Nucleus accumbens (tissue), 56 donors: ENCODE measurements around the gene RCOR1.
A peak's percentile ranks its signal among the peaks of the same experiment; 100 is the strongest.
"Not testable (repeated sequence)": the region's sequence is repeated elsewhere in the genome, so short reads cannot be mapped to it uniquely, and the experiment has no call there.

Source experiments
- DNase-seq, 56 donors: peaks; one replicate each; lab custom pipeline; 2025; lab: John Stamatoyannopoulos, UW

Gene RCOR1

DNA sequence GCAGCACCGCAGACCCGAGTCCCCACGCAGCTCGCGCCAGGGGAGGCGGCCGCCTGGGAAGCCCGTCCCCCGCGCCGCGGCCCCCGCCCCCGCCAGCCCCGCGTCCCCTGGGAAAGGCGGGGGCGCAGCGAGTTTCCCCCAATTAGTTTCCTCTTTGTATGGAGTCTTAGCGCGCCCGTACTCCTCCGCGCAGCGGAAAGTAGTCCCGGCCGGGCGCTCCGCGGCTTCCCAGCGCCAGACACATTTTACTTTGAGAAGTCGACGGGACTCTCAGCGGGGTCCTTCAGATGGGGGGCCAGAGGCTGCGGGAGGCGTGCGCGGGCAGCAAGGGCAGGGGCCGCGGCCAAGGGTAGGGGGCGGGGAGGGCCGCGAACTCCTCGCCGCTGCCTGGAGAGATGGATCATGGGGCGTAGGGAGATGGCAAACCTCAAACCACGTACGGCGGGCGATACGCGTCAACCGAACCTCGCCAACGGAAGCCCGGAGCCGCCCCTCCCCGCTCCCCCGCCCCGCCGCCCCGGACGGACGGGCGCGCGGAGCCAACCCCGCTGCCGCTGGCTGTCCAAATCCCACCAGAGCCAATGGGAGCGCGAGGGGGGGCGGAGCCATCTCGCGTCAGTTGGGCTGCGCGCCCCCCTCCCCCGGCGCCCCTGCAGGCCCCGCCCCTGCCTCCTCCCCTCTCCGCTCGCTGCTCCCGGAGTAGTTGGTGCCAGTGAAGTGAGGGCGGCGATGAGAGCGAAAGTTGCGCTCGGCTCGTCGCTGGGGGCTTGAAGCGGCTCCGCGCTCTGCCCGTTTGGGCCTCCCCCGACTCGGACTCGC, at the start of gene RCOR1:
TSS of gene RCOR1 (plus strand) at position 706 of the 819 bp plus-strand sequence. CDS start 238 bp downstream, outside the sequence.
- DNase-seq = peak; percentile 81 to 99 (median 97)

DNA sequence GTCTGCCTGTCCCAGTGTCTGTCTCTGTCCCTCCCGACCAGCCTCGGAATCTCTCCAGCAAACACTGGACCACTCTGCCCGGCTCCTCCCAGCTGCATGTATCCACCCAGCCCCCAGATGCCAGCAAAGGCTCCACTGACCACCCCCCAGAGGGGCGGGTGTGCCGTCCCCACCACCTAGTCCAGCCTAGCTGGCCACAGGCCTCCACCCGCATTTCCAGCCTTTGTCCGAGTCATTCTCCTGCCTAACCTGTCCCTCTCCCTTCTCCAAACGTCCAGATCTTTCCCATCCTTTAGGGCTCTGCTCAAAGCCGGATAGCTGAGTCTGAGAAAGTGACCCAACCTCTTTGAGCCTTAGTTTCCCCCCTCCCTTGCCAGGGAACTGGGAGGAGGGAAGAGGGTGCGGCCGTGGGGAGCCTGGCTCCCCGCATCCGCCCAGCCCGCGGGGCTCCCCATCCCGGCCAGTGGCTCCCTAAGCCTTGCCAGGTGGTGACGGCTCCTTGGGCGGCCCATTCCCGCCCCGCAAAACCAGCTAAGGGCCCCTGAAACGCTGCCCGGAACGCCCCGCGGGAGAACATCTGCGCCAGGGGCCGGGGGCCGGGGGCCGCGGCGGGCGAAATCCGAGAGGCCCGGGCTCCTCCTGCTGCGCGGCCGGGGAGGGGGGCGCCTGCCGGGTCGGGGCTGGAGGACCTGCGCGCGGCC, 48.3 kb upstream of the RCOR1 start:
- no peak for DNase-seq

DNA sequence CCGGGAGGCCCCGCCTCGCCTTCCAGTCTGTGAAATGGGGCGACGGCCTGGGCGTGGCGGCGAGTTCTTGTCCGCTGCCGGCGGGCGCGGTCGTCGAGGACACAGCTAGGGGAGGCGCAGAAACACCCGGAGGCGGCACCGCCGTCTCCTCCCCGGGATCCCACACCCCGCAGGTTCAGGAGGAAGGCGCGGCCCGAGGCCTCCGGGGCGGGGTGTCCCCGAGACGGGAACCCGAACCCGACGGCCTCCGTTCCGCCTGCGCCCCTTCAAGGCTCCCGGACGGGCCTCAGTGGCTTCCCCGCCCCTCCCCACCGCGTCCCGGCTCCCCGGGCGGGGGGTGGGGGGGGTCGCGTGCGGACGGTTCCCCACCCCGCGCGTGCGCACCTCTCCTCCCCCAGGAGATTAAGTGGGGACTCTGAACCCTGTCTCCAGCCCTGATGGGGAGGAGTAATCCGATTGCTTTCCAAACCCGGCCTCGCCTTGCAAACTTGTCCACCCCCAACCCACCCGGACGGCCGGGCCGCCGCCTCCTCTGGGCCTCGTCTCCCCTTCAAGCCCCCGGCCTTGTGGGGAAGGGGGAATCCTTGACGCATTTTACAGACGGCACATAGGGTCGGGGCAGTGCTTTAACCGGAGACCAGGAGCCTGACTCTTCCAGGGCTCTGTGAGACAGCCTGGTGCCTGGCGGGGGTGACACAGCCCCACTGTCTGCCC, 47.5 kb upstream of the RCOR1 start:
- DNase-seq = no peak

DNA sequence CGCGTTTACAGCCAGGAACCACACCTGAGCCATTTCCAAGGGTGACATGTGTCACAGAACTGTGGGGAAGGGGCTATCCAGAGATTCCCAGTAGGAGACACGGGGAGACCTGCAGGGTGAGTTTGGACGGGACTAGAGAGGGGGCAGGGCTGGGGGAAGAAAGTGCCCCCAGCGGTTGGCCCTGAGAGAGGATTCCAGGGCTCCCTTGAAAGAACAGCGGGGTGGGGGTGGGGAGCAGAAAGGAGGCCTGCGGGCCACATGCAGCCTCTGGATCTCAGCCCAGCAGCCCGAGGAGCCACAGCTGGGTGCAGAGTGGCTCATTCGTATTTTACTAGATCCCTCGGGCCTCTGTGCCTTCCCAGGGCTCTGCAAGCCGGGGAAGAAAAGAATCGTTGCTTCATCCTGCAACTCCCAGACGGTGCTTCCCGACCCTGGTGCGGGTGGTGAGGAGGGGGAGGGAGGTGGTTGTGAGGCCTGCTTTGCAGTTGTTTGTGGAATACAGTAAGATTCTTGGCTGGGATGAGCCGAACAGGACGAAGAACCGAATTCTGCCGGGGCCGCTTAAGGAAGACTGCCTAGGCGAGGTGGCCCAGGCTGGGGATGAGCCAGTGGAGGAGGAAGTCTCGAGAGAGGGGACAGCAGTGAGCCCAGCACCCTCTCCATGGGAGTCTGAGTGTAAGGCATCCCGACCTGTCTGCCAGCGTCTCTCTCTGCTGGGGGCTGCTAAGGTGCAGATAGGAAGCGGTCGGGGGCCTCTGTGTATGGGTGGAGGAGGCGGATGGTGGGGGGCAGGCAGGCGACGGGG, 46.8 kb upstream of the RCOR1 start:
- DNase-seq = peak in 2 of 56 donors; percentile 10 to 22

DNA sequence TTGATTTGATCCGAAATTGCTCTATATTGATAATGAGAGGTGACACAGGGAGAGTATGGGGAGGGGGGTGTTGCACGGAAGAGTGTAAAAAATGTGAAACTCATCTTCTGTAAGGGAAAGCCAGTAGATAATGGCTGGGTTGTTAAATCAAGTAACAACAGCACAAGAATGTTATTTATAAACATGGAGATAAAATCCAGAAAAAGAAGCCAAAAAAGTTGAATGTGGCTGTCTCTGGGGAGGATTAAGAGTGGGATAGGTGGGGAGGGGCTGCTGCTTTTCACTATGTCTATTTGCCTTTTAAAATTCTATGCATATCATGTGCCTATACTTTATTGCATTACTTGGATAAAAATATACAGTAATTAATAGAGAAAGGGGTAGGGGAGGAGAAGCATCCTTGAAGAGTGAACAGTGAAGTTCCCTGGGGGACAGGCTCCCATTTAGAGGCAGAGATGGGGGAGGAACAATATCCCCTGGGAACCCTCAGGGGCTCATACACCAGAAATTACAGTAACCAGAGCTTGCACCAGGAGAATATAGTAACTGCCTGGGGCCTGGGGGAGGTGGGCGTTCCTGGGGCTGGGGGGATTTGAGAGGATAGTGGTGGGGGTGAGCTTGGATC, 43.7 kb upstream of the RCOR1 start:
- no peak for DNase-seq

DNA sequence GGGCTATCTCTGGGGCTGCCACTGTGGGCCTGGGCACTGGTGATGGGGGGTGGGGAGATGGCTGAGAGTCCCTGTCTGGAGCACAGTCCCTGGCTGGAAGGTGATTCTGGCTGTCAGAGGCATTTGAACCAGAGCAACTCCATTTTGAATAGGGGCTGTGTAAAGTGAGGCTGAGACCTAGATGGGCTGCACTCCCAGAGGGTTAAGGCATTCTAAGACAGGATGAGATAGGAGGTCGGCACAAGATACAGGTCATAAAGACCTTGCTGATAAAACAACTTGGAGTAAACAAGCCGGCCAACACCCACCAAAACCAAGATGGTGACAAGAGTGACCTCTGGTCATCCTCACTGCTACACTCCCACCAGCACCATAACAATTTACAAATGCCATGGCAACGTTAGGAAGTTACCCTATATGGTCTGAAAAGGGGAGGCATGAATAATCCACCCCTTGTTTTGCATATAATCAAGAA, 41.5 kb upstream of the RCOR1 start:
- not testable (repeated sequence) for DNase-seq

DNA sequence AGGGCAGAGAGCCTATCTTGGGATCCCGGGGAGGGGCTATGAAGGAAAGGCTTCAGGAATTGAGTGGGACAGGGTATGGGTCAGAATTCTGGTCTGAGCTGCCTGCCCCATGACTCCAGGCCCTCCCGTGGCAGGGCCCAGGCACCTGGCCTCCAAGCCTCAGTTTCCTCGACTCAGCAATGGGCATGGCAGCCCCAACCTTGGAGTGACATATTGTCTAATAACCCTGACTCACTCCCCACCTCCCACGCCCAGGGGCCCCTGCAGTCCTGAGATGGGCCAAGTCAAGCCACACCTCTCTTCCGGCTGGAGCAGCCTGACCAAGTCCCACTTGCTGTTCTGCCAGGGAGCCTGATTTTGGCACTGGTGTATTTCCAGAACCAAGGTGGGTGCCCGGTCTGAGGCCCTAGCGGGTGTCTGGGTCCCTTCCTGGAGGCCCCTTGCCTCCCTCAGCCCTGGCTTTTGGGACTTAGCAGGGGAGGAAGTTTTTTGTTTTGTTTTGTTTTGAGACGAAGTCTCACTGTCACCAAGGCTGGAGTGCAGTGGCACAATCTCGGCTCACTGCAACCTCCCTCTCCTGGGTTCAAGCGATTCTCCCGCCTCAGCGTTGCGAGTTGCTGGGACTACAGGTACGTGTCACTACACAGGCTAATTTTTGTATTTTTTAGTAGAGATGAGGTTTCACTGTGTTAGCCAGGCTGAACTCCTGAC, 40.3 kb upstream of the RCOR1 start:
- DNase-seq = no peak

DNA sequence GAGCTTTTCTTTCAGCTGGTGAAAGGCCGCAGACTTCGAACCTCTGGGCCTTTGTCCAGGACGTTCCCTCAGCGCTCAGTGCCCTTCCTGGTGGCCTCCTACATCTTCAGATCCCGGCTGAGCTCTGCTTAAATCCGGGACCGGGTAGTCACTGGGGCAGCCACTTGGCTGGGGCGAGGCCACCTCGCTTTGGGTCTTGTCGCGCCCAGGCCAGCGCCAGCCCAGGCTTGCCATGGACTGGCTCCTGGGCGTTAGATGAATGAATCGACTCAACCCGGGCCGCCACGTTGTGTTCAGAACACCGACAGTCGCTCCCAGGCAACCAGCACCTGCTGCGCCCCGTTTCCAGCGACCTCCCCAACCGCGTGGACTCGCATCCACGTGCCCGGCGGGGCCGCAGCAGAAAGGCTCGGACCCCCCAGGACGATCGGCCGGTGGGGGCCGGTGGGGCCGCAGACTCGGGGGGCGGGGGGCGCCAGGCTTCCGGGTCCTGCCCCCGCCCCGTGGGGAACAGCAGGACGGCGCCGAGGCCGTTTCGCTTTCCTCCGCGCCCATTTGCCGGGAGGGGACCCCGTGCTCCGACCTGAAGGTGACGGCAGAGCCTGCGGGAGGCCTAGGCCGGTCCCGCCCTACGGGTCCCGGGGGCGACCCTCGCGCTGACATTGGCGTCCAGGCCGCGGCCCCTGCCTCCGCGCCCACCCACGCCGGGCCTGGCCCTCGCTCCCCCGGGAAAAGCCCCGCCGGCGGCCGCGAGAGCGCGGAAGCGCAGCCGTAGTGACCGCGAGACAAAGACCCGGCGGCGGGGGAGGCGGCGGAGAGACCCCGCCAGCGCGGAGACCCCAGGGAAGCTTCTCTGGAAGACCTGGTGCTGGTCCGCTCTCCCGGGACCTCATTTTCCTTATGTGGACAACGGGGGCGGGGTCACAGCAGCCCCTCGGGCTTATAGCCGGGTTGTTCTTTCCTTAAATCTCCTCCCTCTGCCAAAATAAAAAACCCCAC, 37.3 kb upstream of the RCOR1 start:
- DNase-seq = peak in 3 of 56 donors; percentile 18 to 35 (median 27)

DNA sequence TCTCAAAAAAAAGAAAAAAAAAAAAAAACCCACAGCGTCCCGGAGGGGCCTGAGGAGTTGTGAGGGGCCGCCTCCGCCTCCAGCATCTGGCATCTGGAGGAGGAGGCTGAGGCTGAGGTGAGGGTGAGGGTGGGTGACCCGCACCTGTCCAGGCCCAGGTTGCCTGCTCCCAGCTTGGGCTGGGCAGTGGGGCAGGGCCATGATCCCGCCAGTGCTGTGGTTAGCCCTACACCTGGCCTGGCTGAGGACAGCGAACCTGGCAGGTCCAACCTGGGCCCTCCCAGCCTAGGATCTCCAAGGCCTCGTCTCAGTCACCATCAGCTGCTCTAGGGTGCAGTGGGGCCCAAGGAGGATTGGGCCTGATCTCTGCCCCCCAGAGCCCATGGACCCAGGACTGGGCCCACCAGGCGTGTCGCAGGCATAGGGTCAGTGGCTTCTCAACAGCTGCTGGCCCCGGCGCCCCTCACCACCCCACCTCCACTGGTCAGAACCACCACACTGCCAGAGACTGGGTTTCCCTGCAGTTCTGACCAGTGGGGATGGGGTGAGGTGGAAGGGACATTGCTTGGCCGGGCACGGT, 36.3 kb upstream of the RCOR1 start:
- DNase-seq = no peak

DNA sequence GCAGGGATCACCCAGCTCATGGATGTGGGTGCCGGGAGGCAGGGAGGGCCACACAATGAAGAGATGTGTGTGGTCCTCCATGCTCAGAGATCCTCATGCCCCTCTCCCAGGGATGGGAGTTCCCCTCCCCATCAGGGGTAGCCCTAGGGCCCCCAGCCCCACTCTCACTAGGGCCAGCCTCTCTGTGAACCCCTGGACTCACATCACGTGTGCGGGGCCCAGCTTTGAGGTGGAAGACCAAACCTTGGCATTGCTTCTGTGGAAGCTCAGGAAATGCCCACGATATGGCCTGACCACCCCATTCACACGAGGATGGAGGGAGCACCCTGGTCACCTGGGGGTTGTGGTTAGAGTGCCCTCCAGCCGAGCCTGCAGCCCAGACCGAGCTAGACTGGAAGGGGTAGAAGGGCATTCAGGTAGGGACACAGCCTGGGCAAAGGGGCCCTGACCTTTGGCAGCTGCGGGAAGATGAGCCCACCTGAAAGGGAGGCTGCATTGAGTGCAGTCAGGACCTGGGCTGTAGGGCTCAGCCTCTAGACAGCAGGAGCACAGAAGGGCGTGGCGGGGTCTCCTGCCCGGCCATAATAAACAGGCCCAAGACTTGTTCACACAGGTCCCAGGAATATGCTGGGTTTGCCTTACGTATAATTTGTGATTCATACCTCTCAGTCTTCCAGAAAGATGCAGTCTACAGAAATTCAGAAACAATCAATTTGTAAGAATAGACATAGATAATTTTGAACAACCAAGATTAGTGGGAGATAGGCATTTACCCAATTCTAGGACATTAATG, 34.8 kb upstream of the RCOR1 start:
- no peak for DNase-seq

DNA sequence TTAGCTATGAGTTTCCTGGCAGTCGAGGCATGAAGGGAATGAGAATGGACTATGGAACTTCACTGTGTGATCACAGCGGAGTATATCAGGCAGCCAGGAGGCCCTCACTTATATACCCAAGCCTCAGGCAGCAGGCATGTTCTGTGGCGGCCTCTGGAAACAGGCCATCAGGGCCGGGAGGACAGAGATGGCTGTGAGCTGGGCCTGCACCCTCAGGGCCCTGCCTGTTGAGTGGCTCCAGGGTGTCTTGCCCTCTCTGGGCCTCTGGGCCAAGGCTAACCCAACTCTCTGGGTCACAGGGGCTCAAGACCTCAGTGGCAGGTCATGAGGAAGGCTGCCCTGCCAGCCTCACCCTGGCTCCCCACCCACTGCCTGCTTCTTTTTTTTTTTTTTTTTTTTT, 33.9 kb upstream of the RCOR1 start:
- DNase-seq = no peak

DNA sequence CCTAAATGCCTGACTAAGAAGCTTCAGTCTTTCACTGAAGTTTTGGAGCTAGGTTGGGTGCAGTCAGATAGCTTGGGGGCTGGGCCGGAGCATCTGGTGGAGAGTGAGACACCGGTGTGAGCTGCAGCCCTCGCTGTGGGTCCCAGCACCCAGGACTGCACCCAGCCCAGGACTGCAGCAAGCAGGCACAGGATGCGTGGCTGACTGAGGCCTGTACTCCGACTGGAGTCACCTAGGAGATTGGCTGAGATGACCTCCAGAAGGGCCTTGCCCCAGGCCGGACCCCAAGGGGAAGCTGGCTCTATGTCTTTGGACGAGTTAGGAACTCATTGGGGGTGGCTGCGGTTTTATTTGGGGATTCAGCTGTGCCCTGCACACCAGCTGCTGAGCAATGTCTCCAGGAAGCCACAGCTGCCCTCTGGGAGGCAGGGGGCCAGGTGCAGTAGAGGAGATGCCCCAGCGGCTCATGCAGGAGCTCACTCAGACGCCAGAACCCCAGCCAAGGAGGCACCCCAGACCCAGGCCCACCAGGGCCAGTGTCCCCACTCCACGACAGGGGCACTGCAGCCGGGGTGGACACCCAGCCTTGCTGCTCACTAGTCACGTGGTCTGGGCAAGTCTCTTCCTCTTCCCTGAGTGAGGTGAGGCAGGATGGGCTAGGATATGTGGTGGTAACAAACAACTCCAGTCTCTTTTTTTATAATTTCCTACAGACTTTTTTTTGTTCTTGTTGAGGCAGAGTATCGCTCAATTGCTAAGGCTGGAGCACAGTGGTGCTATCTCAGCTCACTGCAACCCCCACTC, 31.8 kb upstream of the RCOR1 start:
- DNase-seq = no peak

DNA sequence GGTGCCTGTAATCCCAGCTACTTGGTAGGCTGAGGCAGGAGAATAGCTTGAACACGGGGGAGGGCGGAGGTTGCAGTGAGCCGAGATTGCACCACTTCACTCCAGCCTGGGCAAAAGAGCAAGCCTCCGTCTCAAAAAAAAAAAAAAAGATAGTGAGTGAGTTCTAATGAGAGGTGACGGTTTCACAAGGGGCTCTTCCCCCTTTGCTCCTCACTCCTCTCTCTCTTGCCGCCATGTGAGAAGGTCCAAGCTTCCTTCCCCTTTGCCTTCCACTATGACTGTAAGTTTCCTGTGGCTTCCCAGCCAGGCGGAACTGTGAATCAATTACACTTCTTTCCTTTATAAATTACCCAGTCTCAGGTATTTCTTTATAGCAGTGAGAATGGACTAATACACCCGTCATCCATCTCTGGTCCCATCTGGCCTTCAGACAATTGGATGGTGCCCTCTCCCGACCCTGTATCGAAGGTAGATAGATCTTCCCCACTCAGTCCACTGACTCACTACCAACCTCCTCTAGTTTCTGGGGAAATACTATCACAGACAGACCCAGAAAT, 27.0 kb upstream of the RCOR1 start:
- peak in 2 of 56 donors; percentile 6 to 18 for DNase-seq

DNA sequence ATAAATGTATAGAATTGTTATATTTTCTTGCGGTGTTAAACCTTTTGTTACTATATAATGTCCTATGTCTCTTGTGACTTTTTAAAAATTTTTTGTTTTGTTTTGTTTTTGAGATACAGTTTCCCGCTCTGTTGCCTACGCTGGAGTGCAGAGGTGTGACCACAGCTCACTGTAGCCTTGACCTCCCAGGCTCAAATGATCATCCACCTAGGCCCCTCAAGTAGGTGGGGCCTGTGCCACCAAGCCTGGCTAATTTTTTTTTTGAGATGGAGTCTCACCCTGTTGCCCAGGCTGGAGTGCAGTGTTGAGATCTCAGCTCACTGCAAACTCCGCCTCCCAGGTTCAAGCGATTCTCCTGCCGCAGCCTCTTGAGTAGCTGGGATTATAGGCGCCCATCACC, 26.5 kb upstream of the RCOR1 start:
- DNase-seq = no peak

DNA sequence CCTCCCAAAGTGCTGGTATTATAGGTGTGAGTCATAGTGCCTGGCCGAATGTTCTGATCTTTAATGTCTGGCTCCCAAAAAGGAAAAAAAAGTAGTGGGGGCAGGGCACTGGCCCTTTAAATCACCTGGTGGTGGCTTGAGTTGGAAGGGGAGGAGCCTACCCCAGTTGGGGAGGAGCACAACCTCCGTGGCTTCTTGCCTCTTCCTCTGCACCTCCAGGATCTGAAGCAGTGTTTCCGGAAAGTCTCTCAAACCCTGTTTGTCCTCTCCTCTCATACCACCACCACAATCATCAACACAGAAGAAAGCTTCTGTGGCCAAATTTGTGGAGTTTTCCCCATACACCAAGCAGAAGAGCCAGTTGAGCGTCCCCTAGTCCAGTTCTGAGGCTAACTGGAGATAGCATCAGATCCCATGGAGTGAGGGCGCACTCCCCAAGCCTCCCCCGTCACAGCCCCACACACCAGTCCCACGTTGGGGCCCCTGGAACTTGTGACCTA, 24.3 kb upstream of the RCOR1 start:
- DNase-seq = no peak
